A172 (cell line): ENCODE results near the gene L1CAM. TPM values are rescaled to one million over a fixed set of nuclear protein-coding genes. Genes with fewer than 3 reads are reported as not detected.
A peak's percentile ranks its signal among the peaks of the same experiment; 100 is the strongest.
"Not testable (repeated sequence)": the region's sequence is repeated elsewhere in the genome, so short reads cannot be mapped to it uniquely, and the experiment has no call there.

Experiments used
- DNase-seq: peaks from one replicate; pipeline ENCODE4 v3.0.0-alpha.2; 2015; ENCODE audit warnings: low spot score
- total RNA-seq: library from RNA; depleted of rRNA; stranded (reverse); fragments of >200 nt; shearing (Covaris generic); gene quantifications from 2 replicates; pipeline ENCODE4 v1.2.3, GENCODE V29; 2014

Gene L1CAM
- total RNA-seq, 1 experiment from 2014 or later: 77.7 TPM

GRCh38 chrX:153830640-153831428 is 55.1 kb downstream of the L1CAM start:
- no peak for DNase-seq

GRCh38 chrX:153829799-153830639 is 56.0 kb downstream of the L1CAM start, which contains the start of gene PDZD4:
PDZD4 (minus strand) TSS chrX:153830544; CDS start chrX:153830298, 246 bp downstream.
- DNase-seq: no peak

GRCh38 chrX:153829549-153829798 is 56.5 kb downstream of the L1CAM start:
- DNase-seq: no peak

- no peak for DNase-seq
These were observed 57.0 kb downstream of the L1CAM start for GRCh38 chrX:153828723-153829548.

- no peak for DNase-seq
These were observed 57.7 kb downstream of the L1CAM start for GRCh38 chrX:153828308-153828707.

GRCh38 chrX:153827903-153828302 is 58.1 kb downstream of the L1CAM start:
- no peak for DNase-seq

GRCh38 chrX:153827016-153827415 is 59.0 kb downstream of the L1CAM start:
- DNase-seq: no peak

- DNase-seq: no peak
These were observed 60.9 kb downstream of the L1CAM start for GRCh38 chrX:153825042-153825441.

- DNase-seq: no peak
These were observed 61.6 kb downstream of the L1CAM start for GRCh38 chrX:153824348-153824747.

GRCh38 chrX:153821066-153821465 is 64.9 kb downstream of the L1CAM start:
- DNase-seq: no peak

GRCh38 chrX:153820601-153821000 is 65.4 kb downstream of the L1CAM start:
- DNase-seq: no peak

- no peak for DNase-seq
These were observed 66.5 kb downstream of the L1CAM start for GRCh38 chrX:153819384-153820040.

GRCh38 chrX:153818571-153819383 is 67.2 kb downstream of the L1CAM start:
- peak; percentile 36 for DNase-seq

- DNase-seq: not testable (repeated sequence)
These were observed 67.9 kb downstream of the L1CAM start for GRCh38 chrX:153818064-153818463.

- no peak for DNase-seq
These were observed 68.9 kb downstream of the L1CAM start for GRCh38 chrX:153816831-153817690.

- no peak for DNase-seq
These were observed 71.2 kb downstream of the L1CAM start for GRCh38 chrX:153814591-153815315.

GRCh38 chrX:153813161-153813560 is 72.8 kb downstream of the L1CAM start:
- no peak for DNase-seq

- no peak for DNase-seq
These were observed 73.8 kb downstream of the L1CAM start for GRCh38 chrX:153812220-153812619.
